Neutrophil (primary cell): Measurements from ENCODE around the gene HPCAL1.

Source experiments
- H3K27ac ChIP-seq: fragments of 200-600 bp; sonication (generic); 2 replicates; pipeline ENCODE4 v1.5.1; 2016; ENCODE audit warnings: mild to moderate bottlenecking, moderate library complexity
- H3K27me3 ChIP-seq: fragments of 200-600 bp; sonication (generic); 2 replicates; pipeline ENCODE4 v1.6.0; 2016; ENCODE audit warnings: mild to moderate bottlenecking
- H3K36me3 ChIP-seq: fragments of 200-600 bp; sonication (generic); 2 replicates; pipeline ENCODE4 v1.5.1; 2017
- H3K4me1 ChIP-seq, 2 experiments: fragments of 200-600 bp in 1 of 2; sonication (generic) in 1 of 2; 1 replicate in 1 of 2; 2 replicates in 1 of 2; pipeline versions ENCODE4 v1.5.1 to v1.6.1; 2013 to 2016; ENCODE audit warnings: low read depth in 1 of 2, low read length in 1 of 2, mild to moderate bottlenecking in 1 of 2, moderate library complexity in 1 of 2; ENCODE audit not compliant: control insufficient read depth in 1 of 2, insufficient read depth in 1 of 2
- H3K4me3 ChIP-seq, 2 experiments: fragments of 200-600 bp in 1 of 2; sonication (generic) in 1 of 2; 1 replicate in 1 of 2; 2 replicates in 1 of 2; pipeline ENCODE4 v1.5.1; 2013 to 2016; ENCODE audit warnings: low read depth in 1 of 2, low read length in 1 of 2, mild to moderate bottlenecking in 1 of 2, moderate library complexity in 1 of 2
- H3K9me3 ChIP-seq: fragments of 200-600 bp; sonication (generic); 2 replicates; pipeline ENCODE4 v1.5.1; 2016
- CTCF ChIP-seq: fragments of 200-600 bp; sonication (generic); IDR thresholded peaks from 2 replicates; pipeline ENCODE4 v1.5.1; 2016; ENCODE audit warnings: antibody characterized with exemption

Gene HPCAL1

GRCh38 chr2:10410823-10411437, 108.2 kb downstream of the HPCAL1 start:
- TF ChIP-seq CTCF = no peak
- peaks cover 64% of the 10 kb centered on the region in 2 experiments for H3K4me1 ChIP-seq
- H3K36me3 ChIP-seq = no peaks in the 10 kb centered on the region
- no peaks in the 10 kb centered on the region for H3K27me3 ChIP-seq
- peak overlapping the region; percentile 96 for H3K27ac ChIP-seq
- peak overlapping the region; percentile 60 to 64 for H3K4me3 ChIP-seq
- H3K9me3 ChIP-seq = no peaks in the 10 kb centered on the region

- Histone ChIP-seq H3K27me3 (no peaks in the 10 kb centered on the region), H3K4me3 (peak overlapping the region; percentile 60 to 64), H3K36me3 (no peaks in the 10 kb centered on the region), H3K4me1 (peaks cover 58% of the 10 kb centered on the region in 2 experiments), H3K27ac (peak overlapping the region; percentile 96), H3K9me3 (no peaks in the 10 kb centered on the region)
- TF ChIP-seq CTCF = no peak
Measured at GRCh38 chr2:10411557-10411956, 108.9 kb downstream of the HPCAL1 start.

GRCh38 chr2:10412380-10412779, 109.7 kb downstream of the HPCAL1 start:
- Histone ChIP-seq H3K4me3 (no peak overlapping the region), H3K4me1 (peaks cover 50% of the 10 kb centered on the region in 2 experiments), H3K36me3 (no peaks in the 10 kb centered on the region), H3K27me3 (no peaks in the 10 kb centered on the region), H3K9me3 (no peaks in the 10 kb centered on the region), H3K27ac (peak overlapping the region; percentile 96)
- no peak for TF ChIP-seq CTCF

GRCh38 chr2:10413503-10413902, 110.8 kb downstream of the HPCAL1 start:
- Histone ChIP-seq H3K36me3 (no peaks in the 10 kb centered on the region), H3K4me1 (peaks cover 39% of the 10 kb centered on the region in 2 experiments), H3K27ac (no peak overlapping the region), H3K9me3 (no peaks in the 10 kb centered on the region), H3K27me3 (no peaks in the 10 kb centered on the region), H3K4me3 (no peak overlapping the region)
- TF ChIP-seq CTCF = no peak

GRCh38 chr2:10413991-10414451, 111.3 kb downstream of the HPCAL1 start:
- H3K27me3 ChIP-seq = no peaks in the 10 kb centered on the region
- no peaks in the 10 kb centered on the region for H3K9me3 ChIP-seq
- TF ChIP-seq CTCF = no peak
- no peak overlapping the region for H3K4me3 ChIP-seq
- peaks cover 33 to 34% of the 10 kb centered on the region in 2 experiments for H3K4me1 ChIP-seq
- no peaks in the 10 kb centered on the region for H3K36me3 ChIP-seq
- no peak overlapping the region for H3K27ac ChIP-seq
